ENCODE measurements around the gene DOHH.
"Not testable (repeated sequence)": the region's sequence is repeated elsewhere in the genome, so short reads cannot be mapped to it uniquely, and the experiment has no call there.

The DOHH gene

DNA sequence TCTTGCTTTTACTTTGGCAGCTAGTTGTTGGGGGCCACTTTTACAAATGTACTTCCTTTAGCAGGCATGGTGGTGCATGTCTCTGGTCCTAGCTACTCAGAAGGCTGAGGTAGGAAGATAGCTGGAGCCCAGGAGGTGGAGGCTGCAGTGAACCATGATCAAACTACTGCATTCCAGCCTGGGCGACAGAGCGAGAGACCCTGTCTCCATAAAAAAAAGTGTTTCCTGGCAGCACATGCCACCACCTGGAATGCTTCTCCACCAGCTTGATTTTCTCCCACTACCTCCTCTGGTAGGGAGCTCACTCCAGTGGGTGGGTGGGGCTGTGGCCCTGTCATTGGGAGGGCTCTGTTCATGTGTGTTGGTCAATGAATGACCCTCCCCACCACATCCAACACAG is 18.2 kb upstream of the DOHH start:
- DNase-seq: no peak

DNA sequence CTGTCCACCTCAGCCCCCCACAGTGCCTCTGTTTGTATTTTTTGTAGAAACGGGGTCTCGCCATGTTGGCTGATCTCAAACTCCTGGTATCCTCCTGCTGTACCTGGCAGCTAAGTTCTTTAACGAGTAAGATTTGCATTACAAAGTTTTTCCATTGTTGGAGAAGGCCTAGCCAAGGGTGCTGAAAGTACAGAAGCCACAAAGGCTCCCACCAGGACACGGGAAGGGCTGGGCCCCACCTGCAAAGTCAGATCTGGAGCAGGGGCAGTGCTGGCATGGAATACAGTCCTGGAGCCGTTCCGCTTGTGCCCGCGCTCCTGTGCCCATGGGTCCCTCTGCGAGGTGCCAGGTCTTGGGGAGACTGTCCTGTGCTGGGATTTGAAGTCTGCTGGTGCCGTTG is 17.8 kb upstream of the DOHH start:
- DNase-seq: no peak

DNA sequence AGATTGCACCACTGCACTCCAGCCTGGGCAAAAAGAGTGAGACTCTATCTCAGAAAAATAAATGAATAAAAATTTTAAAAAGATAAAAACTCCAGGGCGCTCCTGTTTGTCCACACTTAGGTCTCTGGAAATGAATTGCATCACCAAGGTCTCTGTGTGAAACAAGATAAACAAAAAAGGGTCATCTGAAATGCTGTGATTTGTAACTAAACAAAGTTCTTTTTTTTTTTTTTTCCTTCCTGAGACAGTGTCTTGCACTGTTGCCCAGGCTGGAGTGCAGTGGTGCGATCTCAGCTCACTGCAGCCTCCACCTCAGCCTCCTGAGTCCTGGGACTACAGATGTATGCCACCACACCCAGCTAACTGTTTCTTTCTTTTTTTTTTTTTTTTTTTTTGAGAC is 17.2 kb upstream of the DOHH start:
- DNase-seq: no peak

DNA sequence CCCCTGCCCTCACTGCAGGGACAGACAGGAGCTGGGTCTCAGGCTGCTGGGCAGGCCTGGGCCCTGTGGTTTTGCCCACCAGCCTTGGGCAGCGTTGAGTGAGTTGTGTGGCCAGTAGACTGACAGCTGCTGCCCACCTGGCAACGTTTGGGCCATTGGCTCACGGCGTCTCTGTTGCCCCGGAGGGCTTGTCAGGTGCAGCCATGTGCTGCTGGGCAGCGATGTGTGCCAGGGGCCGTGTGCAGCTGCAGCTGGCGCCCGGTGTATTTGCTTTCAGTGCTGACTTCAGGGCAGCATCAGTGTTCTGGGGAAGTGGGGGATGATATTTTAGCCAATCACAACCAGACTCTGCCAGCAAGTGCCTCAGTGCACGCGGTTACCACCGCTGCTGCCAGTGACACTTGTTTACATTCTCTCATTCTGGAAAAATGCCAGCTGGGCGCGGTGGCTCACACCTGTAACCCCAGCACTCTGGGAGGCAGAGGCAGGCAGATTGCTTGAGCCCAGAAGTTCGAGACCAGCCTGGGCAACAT is 16.3 kb upstream of the DOHH start:
- peak; percentile 70 for DNase-seq

DNA sequence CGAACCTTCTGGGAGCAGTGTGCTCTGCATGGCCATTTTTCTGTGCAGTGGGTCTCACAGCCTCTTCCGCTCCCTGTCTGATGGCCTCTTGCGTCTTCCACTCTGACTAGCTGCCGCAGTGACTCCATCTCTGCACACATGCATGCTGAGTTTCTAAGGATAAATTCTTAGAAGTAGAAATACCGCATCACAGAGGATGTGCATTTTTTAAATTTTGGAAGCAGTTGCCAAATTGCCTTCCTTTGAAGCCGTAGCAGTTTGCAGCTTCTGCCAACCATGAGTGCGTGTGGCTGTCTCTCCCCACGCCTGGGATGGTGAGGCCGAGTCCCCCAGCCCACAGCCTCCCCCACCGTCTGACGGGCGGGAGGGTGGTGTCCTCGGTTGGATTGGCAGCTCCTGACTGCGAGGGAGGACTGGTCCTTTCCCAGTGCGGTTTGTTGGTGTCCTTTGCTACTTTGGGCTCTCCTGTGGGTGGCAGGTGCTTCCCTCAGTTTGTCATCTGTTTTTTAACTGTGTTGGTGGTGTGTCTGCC is 15.5 kb upstream of the DOHH start:
- no peak for DNase-seq

DNA sequence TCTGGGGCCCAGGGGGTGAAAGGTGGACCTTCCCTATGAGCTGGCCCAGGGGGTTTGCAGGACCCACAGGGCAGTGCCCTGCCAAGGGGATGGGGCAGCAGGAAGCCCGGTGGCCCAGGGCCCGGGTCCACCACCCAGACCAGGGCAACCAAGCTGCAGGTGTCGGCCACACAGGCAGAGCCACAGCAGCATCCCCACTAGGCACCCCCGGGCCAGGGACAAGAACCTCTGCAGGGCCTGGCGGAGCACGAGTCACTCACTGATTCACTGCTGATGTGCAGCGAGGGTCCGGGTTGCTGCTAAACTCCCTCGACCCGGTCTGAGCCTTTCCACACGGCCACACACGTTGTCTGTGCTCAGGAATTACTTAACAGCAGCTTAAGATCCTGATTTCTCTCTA is 14.5 kb upstream of the DOHH start:
- DNase-seq: no peak

DNA sequence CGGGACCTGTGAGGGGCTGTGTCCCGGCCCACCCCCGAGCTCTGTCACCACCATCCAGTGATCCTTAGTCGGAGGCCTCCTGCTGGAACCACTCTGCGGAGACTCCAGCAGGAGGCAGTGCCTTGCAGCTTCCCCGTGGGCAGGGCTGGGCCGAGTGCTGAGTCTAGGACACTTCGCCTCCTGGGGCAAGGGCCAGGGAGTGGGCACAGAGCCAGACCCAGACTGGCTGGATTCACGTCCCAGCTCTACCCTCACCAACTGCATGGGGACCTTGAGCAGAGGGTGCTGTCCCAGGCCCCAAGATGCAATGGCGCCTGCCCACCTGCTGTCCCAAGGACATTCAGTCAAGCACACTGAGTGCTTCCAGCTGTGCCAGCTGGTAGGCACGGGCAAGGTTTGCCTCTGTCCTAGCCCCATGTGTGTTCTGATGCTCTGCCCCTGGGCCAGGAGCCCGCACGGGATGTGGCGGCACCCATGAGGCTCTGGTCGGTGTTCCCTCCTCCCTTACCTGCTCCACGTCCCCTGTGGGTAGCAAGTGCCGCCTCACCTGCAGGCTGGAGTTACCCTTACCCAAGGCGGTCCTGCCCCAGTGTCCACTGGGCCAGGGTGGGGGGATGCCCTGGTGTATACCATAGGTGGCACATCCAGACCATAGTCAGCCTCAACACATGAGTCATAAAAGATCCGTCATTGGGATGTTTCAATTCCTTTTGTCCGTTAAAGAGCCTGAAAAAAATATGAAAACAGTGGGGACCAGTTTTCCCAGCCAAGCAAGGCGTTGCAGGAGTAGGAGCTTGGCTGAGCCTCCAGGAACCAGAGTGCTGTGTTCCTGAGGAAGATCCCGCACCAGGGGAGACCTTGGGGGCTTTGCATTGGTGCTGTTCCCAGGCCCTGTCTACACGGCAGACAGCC is 13.0 kb upstream of the DOHH start:
- no peak for DNase-seq

DNA sequence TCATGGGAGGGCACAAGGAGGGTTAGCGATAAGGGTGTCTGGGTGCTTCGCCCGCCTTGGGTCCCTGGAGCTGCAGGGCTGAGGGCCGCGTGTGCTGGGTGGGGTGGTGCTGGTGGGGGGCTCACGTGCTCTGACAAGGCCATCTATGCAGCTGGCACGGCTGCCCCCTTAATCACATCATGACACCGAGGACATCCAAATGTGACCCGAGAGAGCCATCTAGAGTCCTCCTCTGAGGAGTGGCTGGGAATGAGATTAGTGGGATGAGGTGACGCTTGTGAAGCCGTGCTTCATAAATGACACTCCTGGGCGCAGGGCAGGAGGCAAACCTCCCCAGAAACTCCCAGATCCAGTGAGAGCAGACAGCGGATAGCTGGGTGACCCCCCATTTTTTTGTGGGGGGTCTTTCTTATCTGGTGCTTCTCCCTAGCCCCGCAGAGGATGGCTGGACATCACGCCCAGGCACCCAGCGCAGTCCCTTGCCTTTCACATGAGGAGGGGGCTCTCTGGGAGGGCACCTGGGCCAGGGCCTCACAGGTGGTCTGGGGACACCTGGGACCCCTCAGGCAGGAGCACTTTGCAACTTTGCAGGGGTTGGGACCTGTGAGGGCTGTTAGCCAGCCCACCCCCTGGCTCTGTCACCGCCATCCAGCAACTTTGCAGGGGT is 12.2 kb upstream of the DOHH start:
- DNase-seq: no peak

DNA sequence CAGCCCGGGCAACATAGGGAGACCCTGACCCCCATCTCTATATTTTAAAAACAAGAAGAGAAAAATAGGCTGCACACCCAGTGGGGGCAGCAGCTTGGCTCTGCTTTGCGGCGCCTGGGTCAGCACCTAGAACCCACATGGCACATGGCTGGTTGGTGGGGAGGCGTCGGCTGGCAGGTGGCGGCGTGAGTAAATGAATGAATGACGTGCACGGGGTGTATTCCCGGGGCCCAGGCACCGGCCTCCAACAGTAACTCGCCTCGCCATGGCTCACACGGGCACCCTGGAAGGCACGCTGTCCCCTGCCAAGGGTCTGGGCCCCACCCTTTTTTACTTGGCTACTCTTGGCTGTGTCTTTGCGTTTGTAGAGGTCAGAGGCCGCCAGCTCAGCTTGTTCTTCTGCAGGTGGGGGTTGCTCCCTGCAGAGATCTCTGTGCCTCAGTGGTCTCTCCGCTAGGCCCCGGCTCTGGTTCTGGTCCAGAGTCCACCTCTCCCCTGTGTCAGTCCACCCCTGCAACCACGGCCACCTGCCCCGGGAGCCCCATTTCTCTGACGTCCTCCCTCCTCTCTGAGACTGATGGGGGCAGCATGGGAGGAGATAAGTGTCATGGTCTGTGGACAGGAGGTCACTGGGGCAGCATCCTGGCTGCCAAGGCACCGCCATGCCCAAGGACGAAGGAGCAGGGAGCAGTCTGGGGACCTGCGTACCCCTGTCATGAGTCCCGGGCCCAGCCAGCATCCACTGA is 11.2 kb upstream of the DOHH start:
- no peak for DNase-seq

DNA sequence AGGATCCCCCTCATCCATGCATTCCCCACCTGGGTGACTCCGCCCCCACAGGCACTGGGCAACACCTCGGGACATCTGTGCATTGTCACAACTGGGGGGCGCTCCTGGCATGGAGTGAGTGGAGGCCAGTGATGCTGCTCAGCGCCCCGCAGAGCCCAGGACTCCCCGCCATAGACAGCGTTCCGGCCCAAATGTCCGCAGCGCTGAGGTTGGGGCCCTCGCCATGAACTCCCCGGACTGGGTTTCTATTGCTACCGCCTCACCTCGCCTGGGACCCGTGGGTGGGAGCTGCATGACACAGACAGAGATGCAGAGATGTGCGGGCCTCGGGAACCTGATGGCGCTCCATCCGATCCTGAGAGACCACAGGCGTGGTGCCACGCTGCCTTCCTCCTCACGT is 10.3 kb upstream of the DOHH start:
- no peak for DNase-seq

DNA sequence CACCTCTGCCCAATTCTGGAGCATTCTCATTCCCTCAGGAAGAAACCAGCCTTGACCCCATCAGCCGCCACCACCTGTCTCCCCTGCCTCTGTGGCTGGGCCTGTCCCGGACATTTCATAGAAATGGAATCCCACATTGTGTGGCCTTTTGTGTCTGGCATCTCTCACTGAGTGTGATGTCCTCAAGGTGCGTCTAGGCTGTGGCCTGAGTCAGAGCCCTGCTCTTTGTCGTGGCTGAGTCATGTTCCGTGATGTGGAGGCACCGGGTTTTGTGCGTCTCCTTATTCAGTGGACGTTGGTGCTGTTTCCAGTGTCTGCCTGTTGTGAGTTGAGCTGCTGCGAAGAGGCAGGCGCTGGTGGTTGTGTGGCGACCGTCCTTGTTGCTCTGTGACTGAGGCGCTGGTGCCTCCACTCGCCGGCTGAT is 9.1 kb upstream of the DOHH start:
- DNase-seq: no peak

DNA sequence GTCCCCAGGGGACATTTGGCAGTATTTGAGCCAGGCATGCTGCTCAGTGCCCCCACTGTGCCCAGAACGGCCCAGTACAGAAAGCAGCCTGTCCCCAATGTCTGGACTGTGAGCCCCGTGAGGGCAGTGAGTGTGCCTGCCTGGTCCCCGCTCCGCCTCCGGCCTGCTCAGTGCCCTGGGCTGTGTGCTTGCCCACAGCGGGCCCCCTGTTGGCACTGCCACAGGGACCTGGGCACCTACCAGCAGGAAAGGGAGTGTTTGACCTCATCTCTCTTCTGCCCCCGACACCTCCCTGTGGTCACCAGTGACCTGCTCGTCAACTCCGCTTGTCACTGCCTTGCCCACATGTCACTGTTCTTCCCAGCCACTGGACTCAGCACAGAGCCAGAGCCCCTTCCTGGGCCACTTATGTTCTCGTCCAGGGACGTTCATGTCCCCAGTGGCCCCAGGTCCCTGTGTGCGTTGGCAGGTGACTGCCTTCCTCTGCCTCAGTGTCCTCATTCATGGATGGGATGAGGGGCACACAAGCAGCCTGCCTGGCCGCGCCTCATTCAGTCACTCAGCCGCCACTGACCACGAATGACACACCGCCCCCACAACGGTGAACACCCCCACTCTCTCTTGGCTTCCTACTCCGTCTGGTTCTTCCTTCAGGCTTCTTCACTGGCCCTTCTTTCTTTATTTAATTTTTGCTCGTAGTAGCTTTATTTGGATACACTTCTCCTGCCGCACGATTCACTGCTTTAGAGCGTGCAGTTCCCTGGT is 8.5 kb upstream of the DOHH start:
- no peak for DNase-seq

DNA sequence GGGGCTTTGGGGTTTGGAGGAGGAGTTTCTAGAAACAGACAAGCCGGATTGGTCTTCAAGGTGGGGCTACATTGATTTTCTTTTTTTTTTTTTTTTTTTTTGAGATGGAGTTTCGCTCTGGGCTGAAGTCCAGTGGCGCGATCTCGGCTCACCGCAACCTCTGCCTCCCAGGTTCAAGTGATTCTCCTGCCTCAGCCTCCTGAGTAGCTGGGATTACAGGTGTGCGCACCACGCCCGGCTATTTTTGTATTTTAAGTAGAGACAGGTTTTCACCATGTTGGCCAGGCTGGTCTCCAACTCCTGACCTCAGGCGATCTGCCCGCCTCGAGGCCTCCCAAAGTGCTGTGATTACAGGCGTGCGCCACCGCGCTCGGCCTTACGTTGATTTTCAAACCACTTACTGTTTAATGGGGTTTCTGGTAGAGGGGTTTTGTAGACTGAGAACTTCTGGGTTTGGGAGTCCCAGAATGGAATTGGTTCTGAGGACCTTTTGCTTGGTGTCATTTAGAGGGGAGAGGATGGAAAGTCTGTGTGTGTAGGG is 7.7 kb upstream of the DOHH start:
- not testable (repeated sequence) for DNase-seq

DNA sequence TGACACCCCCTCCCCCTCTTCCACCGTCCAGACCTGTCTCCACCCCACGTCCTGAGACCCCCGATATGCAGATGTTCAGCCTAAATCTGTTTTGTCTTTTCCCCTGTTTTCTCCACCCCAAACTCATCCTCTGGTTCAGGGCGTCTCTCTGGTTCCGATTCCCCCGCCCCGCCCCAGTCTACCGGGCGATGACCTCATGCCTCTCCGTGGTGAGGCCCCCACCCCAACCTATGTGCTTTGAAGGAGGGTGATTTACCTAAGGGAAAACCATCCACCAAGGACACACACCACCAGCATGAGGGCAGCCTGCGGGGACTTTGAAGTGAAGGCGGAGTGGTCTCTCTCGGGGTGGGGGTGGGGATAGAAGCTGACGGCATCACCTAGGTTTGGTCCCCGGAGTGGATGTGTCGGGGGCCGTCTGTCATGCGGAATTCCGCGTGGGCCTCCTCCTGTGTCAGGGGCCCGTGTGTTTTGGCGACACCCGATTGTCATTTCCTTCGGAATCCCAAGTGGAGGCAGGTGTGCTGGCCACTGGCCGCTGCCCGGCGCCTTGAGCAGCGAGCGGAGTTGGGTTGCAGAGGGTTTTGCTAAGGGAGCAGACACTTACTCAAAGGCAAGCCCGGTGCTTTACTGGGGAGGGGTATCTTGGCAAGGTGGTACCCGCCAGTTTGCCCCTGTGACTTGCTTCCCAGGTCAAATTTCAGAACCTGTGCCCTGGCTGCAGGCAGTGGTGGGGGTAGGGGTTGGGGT is 7.1 kb upstream of the DOHH start:
- peak; percentile 64 for DNase-seq

DNA sequence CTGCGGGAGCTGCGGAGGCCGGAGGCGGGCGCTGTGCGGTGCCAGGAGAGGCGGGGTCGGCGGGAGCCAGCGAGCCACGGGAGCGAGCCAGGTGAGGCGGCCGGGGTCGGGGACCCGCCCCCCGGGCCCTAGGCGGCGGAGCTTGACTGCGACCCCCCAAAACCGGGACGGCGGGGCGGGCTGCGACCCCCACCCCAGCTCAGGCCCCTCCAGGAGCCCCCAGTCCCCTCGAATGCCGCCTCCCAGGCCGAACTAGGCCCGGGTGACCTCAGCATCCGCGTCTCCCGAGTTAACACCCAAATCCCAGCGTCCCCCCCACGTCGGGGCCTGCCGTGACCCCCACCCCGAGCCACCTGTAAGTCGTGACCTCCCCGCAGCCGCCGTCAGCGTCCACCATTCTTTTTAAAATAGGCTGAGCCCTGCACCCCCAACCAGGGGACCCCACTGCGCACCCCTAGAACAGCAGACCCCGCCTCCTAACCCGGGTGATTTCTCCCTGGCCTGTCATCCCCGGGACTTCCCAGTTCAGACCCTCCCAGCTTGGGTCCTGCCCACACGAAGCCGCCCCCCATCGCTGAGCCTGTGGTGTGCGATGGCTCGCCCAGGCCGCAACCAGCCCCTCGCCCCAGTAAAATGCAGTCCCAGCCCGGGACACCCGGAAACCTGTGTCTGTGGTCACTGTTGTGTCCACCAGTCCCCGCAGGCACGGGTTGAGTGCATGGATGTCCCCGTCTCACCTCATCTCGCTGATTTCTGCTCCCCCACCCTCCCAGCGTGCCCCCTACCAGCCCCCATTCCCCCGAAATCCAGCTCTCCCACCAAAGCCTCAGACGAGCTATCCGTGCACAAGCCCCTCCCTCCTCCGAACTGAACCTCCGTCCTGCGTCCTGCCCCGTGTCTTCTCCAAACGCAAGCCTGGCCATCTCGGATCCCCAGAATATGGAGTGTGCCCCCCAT is 6.2 kb upstream of the DOHH start:
- peak; percentile 68 for DNase-seq

DNA sequence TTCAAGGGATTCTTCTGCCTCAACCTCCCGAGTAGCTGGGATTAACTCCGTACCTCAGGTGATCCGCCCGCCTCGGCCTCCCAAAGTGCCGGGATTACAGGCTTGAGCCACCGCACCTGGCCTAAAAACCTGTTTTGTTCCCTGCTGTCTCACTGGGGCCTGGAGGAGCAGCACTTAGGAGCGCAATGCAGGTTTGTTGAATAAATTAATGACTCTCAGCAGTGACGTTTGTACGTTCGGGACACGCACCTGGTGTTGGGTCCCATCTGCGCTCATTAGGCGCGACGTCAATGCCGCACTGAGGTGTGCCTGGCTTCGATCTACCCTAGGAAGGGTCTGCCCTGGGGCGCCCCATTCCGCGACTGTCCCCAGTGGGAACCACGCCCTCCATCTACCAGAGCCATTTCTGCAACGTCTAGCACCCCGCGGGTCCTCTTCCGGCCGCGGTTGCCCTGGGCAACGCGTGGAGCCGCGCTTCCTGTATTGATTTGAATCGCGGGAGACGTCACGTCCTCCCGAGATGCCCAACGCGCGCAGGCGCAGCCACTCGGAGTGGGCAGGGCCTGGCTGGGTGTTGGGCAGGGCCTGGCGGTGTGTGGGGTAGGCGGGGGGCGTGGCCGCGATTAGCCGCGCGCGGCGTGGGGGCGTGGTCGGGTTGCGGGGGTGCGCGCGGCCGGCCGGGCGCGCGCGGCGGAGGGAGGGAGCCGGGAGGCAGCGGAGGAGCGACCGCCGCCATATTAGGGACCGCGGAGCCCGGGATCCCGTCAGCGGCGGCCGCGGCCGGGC is 5.3 kb upstream of the DOHH start, which contains the start of gene FZR1:
FZR1 (plus strand) TSS at position 714 of the 786 bp plus-strand sequence. CDS start 16,679 bp downstream, outside the sequence.
- DNase-seq: peak; percentile 100

DNA sequence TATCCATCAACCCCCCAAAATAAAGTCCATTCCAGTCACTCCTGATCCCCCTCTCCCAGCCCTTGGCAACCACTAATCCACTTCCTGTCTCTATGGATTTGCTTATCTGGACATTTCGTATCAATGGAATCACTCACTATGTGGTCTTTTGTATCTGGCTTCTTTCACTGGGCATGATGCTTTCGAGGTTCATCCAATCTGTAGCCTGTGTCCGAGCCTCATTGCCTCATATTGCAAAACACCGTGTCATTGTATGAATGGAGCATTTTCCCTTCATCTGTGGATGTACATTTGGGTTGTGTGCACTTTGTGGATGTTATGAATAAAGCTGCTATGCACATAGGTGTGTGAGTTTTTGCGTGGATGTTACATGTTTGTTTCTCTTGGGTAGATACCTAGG is 4.3 kb upstream of the DOHH start:
- DNase-seq: no peak

DNA sequence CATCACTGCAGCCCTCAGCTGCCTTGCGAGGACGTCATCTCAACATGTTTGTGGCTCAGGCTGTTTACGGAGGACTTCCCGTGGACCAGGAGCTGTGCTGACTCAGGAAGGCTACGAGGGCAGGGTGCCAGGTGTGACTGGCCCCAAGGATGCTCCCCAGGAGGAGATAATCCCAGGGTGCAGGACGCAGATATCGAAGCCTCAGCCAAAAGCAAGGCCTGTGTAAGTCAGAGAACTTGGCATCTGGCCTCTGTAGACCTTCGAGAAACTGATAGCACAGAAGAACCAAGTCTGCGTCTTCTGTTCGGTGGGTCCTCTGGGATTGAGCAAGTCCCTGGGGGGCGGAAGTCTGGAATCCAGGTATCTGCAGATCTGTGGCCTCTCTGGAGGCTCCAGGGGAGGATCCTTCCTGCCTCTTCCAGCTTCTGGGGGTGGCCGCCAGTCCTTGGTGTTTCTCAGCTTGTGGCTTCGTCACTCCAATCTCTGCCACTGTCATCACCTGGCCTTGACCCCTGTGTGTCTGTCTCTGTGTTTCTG is 2.6 kb upstream of the DOHH start:
- no peak for DNase-seq

DNA sequence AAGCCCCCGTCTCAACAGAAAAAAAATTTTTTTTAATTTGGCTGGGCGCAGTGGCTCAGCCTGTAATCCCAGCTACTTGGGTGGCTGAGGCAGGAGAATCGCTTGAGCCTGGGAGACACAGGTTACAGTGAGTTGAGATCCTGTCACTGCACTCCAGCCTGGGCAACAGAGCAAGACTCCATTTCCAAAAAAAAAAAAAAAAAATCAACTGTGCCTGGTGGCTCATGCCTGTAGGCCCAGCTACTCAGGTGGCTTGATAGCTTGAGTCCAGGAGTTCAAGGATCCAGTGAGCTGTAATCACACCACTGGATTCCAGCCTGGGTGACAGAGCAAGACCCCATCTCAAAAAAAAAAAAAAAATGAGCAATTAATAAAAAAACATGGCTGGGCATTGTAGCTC is 1.3 kb upstream of the DOHH start:
- DNase-seq: no peak

Measured in CD4-positive, alpha-beta T cell treated with Interleukin-17A for 1 hour (primary cell).